Measurements from ENCODE around the gene ATL2.
"Not testable (repeated sequence)": the region's sequence is repeated elsewhere in the genome, so short reads cannot be mapped to it uniquely, and the experiment has no call there.

ATL2 gene

GRCh38 chr2:38387887-38388286, 10.8 kb upstream of the ATL2 start:
- Histone ChIP-seq H3K27ac (no peak overlapping the region), H3K4me3 (no peak overlapping the region)
- no peak for TF ChIP-seq CTCF (IDR thresholded peaks at IDR 0.05)
- no peak for DNase-seq (ENCODE audit: low spot score)

DNA sequence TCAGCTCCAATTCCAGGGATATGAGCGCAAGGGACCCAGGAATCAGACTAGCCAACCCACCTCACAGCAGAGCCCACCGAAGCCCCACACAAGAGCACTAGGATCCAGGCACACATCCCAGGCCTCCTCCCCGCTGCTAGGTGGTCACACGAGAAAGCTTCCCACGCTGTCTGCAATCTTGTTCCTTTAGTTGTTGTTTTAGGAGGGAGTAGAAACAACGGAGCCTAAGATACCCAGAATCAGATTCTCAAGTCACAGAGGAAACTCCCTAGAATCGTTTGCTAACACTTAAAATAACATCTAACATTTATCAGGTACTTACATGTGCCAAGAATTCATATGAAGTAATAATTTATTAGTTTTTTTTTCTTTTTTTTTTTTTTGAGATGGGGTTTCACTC, 9.7 kb upstream of the ATL2 start:
- Histone ChIP-seq H3K27ac (peak overlapping the region in 1 of 2 donors; percentile 37), H3K4me3 (no peak overlapping the region)
- no peak for TF ChIP-seq CTCF (IDR thresholded peaks at IDR 0.05)
- DNase-seq (ENCODE audit: low spot score) = no peak

GRCh38 chr2:38386377-38386776, 9.3 kb upstream of the ATL2 start:
- Histone ChIP-seq H3K4me3 (no peak overlapping the region), H3K27ac (no peak overlapping the region)
- TF ChIP-seq CTCF (IDR thresholded peaks at IDR 0.05) = no peak
- DNase-seq (ENCODE audit: low spot score) = no peak

DNA sequence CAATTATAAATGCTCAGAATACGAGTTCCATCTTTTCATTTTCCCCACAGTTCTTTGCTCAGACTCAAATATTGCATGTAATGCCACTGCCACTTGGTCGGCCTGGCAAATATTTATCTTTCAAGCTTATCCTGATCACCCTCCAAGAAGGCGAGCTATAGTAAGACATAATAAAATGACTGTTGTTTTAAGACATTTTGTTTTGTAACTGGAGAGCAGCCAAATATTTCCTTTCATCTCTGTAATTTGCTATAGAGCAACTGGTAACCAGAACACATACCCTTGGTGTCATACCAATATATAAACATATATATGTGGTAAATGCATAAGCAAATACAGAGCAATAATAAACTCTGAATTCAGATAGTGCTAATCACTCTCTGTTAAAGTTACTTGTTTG, 7.3 kb upstream of the ATL2 start:
- no peak for DNase-seq (ENCODE audit: low spot score)
- TF ChIP-seq CTCF (IDR thresholded peaks at IDR 0.05) = no peak
- no peak overlapping the region for H3K4me3 ChIP-seq
- H3K27ac ChIP-seq = no peak overlapping the region

GRCh38 chr2:38383741-38384140, 6.7 kb upstream of the ATL2 start:
- not testable (repeated sequence) for H3K27ac ChIP-seq; H3K4me3 ChIP-seq; DNase-seq (ENCODE audit: low spot score)

DNA sequence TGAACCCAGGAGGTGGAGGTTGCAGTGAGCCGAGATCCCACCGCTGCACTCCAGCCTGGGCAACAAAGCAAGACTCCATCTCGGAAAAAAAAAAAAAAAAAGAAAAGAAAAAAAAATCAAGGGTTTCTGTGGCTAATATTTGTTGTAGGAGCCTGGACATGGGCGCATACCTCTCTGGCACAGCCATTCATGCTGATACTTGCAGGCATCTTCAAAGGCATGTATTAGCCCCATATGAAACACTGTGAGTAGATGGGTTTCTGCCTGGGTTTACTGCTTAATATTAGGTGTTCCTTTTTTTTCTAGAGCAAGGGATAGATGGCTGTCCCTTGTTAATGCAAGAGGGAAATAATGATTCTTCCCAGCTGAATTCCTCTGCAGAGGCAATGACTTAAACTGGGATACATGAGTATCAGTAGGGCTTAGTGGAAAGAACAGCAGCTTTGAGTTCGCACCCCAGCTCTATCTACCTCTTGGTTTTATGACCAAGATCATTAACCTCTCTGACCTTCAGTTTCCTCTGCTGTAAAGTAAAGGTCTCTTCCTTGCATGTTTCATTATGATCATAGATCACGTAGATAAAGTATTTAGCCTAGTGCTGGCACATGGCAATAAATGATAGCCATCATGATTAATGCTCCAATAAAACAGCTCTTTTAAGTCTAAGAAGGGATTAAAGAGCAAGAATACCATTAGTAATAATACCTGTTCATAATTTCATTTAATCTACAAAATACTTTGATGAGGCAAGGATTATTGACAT, 4.5 kb upstream of the ATL2 start:
- no peak for TF ChIP-seq CTCF (IDR thresholded peaks at IDR 0.05)
- Histone ChIP-seq H3K27ac (no peak overlapping the region), H3K4me3 (no peak overlapping the region)
- DNase-seq (ENCODE audit: low spot score) = no peak

- TF ChIP-seq CTCF (IDR thresholded peaks at IDR 0.05) = no peak
- Histone ChIP-seq H3K4me3 (no peak overlapping the region), H3K27ac (no peak overlapping the region)
- DNase-seq (ENCODE audit: low spot score) = no peak
These were observed 3.5 kb upstream of the ATL2 start for GRCh38 chr2:38380397-38381130.

Data from coronary artery (tissue), 2 donors.